Gastrocnemius medialis (tissue), 4 donors: ENCODE data around the gene DAB2IP. TPM values are rescaled to one million over a fixed set of nuclear protein-coding genes. Genes with fewer than 3 reads are reported as not detected.

Source experiments
- ATAC-seq, 2 donors: fragments of 150-250 bp; one replicate each; pipeline ENCODE4 v1.9.1; 2016
- DNase-seq, 2 donors: peaks; one replicate each; pipeline ENCODE4 v3.0.0-alpha.2; 2019
- H3K27ac ChIP-seq, 4 donors: fragments of 200-600 bp; sonication (generic); 1 replicate in 1 of 4; 2 replicates in 3 of 4; pipeline ENCODE4 v1.5.1; 2016 to 2018; ENCODE audit warnings: mild to moderate bottlenecking in 2 of 4, moderate library complexity in 1 of 4
- H3K27me3 ChIP-seq, 3 donors: fragments of 200-600 bp; sonication (generic) in 2 of 3; 1 replicate in 1 of 3; 2 replicates in 2 of 3; pipeline versions ENCODE4 v1.5.1 to v1.6.0; 2016 to 2019; ENCODE audit warnings: mild to moderate bottlenecking in 1 of 3, moderate library complexity in 1 of 3
- H3K36me3 ChIP-seq, 2 donors: fragments of 200-600 bp; sonication (generic) in 1 of 2; one replicate each; pipeline ENCODE4 v1.5.1; 2017 to 2018
- H3K4me1 ChIP-seq, 2 donors: fragments of 200-600 bp; sonication (generic) in 1 of 2; one replicate each; pipeline ENCODE4 v1.5.1; 2016 to 2017; ENCODE audit warnings: mild to moderate bottlenecking in 2 of 2
- H3K4me3 ChIP-seq, 4 donors: fragments of 200-600 bp; sonication (generic) in 3 of 4; 1 replicate in 1 of 4; 2 replicates in 3 of 4; pipeline ENCODE4 v1.5.1; 2016 to 2019; ENCODE audit warnings: mild to moderate bottlenecking in 2 of 4
- H3K9me3 ChIP-seq, 3 donors: fragments of 200-600 bp; sonication (generic) in 2 of 3; 1 replicate in 1 of 3; 2 replicates in 2 of 3; pipeline ENCODE4 v1.5.1; 2016 to 2019
- CTCF ChIP-seq, 5 experiments: fragments of 450-650 bp in 3 of 5; fragments of 200-600 bp in 2 of 5; sonication (generic) in 2 of 5; IDR thresholded peaks in 4 of 5; conservative IDR thresholded peaks in 1 of 5; 1 replicate in 4 of 5; 2 replicates in 1 of 5; pipeline ENCODE4 v1.5.1; 2016 to 2019; ENCODE audit warnings: antibody characterized with exemption in 5 of 5, mild to moderate bottlenecking in 3 of 5, moderate library complexity in 3 of 5
- POLR2A ChIP-seq, 2 donors: fragments of 450-650 bp; IDR thresholded peaks; one replicate each; pipeline ENCODE4 v1.6.1; 2017; ENCODE audit warnings: antibody characterized with exemption in 2 of 2, mild to moderate bottlenecking in 2 of 2, moderate library complexity in 2 of 2
- in situ Hi-C, 4 donors: fragments of 200-750 bp; cut with MboI; loops; one replicate each; pipeline versions ENCODE4 v1.15.0 to v1.8.0; 2017; ENCODE audit warnings: low sequenced_read_pairs in 4 of 4
- intact Hi-C: fragments of 100-400 bp; cut with DNase I; formaldehyde crosslinking; loops from one replicate; pipeline ENCODE4 v1.15.1; 2023; ENCODE audit warnings: low total_unique reads
- total RNA-seq, 4 donors: library from RNA; depleted of rRNA; stranded (reverse); fragments of >200 nt; gene quantifications; one replicate each; pipeline versions ENCODE4 v1.1.0 to v1.2.3, GENCODE V29; 2016

Gene DAB2IP
- total RNA-seq, 4 donors from 2014 or later = 22.7 to 68.2 (median 37.4) TPM

GRCh38 chr9:121713400-121714070 is 62.1 kb downstream of the DAB2IP start:
- no peak overlapping the region for H3K4me3 ChIP-seq
- H3K9me3 ChIP-seq = no peaks in the 10 kb centered on the region
- H3K27me3 ChIP-seq = no peaks in the 10 kb centered on the region
- no peaks in the 10 kb centered on the region for H3K36me3 ChIP-seq
- intact Hi-C loops = no loop called here
- peaks cover 85 to 96% of the 10 kb centered on the region in 2 donors for H3K4me1 ChIP-seq
- ATAC-seq (no peak), DNase-seq (no peak)
- in situ Hi-C loops = loop anchor here in 1 of 4 donors (25.0 kb wide), 1 partner anchor 274 kb away; no protein-coding TSS in a partner anchor
- H3K27ac ChIP-seq = no peak overlapping the region
- TF ChIP-seq POLR2A (IDR thresholded peaks at IDR 0.05) = no peak
- TF ChIP-seq CTCF (IDR thresholded peaks at IDR 0.05 in 4 of 5, conservative IDR thresholded peaks at IDR 0.05 in 1 of 5) = no peak

GRCh38 chr9:121714075-121714705 is 62.8 kb downstream of the DAB2IP start:
- intact Hi-C loops (no loop called here), in situ Hi-C loops (loop anchor here in 1 of 4 donors (25.0 kb wide), 1 partner anchor 273 kb away; no protein-coding TSS in a partner anchor)
- H3K9me3 ChIP-seq = no peaks in the 10 kb centered on the region
- peaks cover 85 to 96% of the 10 kb centered on the region in 2 donors for H3K4me1 ChIP-seq
- TF ChIP-seq POLR2A (IDR thresholded peaks at IDR 0.05) (no peak), CTCF (IDR thresholded peaks at IDR 0.05 in 4 of 5, conservative IDR thresholded peaks at IDR 0.05 in 1 of 5) (no peak)
- H3K27ac ChIP-seq = no peak overlapping the region
- DNase-seq = no peak
- H3K4me3 ChIP-seq = no peak overlapping the region
- no peak for ATAC-seq
- H3K27me3 ChIP-seq = no peaks in the 10 kb centered on the region
- H3K36me3 ChIP-seq = no peaks in the 10 kb centered on the region

GRCh38 chr9:121714873-121715272 is 63.4 kb downstream of the DAB2IP start:
- intact Hi-C loops (no loop called here), in situ Hi-C loops (loop anchor here in 1 of 4 donors (25.0 kb wide), 1 partner anchor 272 kb away; no protein-coding TSS in a partner anchor)
- no peaks in the 10 kb centered on the region for H3K27me3 ChIP-seq
- H3K4me3 ChIP-seq = no peak overlapping the region
- no peaks in the 10 kb centered on the region for H3K9me3 ChIP-seq
- H3K4me1 ChIP-seq = peaks cover 86 to 97% of the 10 kb centered on the region in 2 donors
- H3K27ac ChIP-seq = no peak overlapping the region
- TF ChIP-seq POLR2A (IDR thresholded peaks at IDR 0.05) = no peak
- no peak for TF ChIP-seq CTCF (IDR thresholded peaks at IDR 0.05 in 4 of 5, conservative IDR thresholded peaks at IDR 0.05 in 1 of 5)
- DNase-seq = no peak
- H3K36me3 ChIP-seq = no peaks in the 10 kb centered on the region
- no peak for ATAC-seq

GRCh38 chr9:121717141-121717991 is 65.9 kb downstream of the DAB2IP start:
- Histone ChIP-seq H3K4me3 (no peak overlapping the region), H3K27me3 (no peaks in the 10 kb centered on the region), H3K4me1 (peaks cover 87 to 96% of the 10 kb centered on the region in 2 donors), H3K36me3 (no peaks in the 10 kb centered on the region), H3K9me3 (no peaks in the 10 kb centered on the region), H3K27ac (no peak overlapping the region)
- no peak for DNase-seq
- intact Hi-C loops = no loop called here
- in situ Hi-C loops = loop anchor here in 1 of 4 donors (25.0 kb wide), 1 partner anchor 270 kb away; no protein-coding TSS in a partner anchor
- ATAC-seq = no peak
- no peak for TF ChIP-seq CTCF (IDR thresholded peaks at IDR 0.05 in 4 of 5, conservative IDR thresholded peaks at IDR 0.05 in 1 of 5)
- TF ChIP-seq POLR2A (IDR thresholded peaks at IDR 0.05) = no peak
